GM12878 (cell line): Measurements from ENCODE around the gene PLEKHA6. TPM values are rescaled to one million over a fixed set of nuclear protein-coding genes. Genes with fewer than 3 reads are reported as not detected.

Experiments
- ATAC-seq: fragments of 200-7000 bp; cut with Tn5 transposase; 3 replicates; pipeline ENCODE4 v1.9.1; 2020; ENCODE audit warnings: mild to moderate bottlenecking, moderate library complexity
- BruUV-seq: library from RNA; stranded (reverse); fragments of 400-500 nt; replicated peaks from 2 replicates; lab custom pipeline; 2021; lab: Mats Ljungman, UMichigan
- CTCF ChIA-PET: fragments of 300-600 bp; sonication (Branson Sonifier 250); formaldehyde crosslinking; extraction: SDS; loops from one replicate; lab custom pipeline; 2021; ENCODE audit warnings: inconsistent platforms; lab: Yijun Ruan, JAX
- POLR2A ChIA-PET: fragments of 350-600 bp; formaldehyde crosslinking; extraction: SDS; loops from one replicate; lab custom pipeline; 2021; ENCODE audit warnings: inconsistent platforms; lab: Charles Lee
- RAD21 ChIA-PET: fragments of 300-600 bp; sonication (Branson Sonifier 250); formaldehyde crosslinking; loops from one replicate; lab custom pipeline; 2023; ENCODE audit warnings: antibody characterized with exemption; ENCODE audit not compliant: unreplicated experiment; lab: Charles Lee
- SMC1A ChIA-PET: fragments of 300-600 bp; sonication (Branson Sonifier 250); formaldehyde crosslinking; loops from one replicate; lab custom pipeline; 2023; ENCODE audit not compliant: unreplicated experiment, uncharacterized antibody; lab: Charles Lee
- DNase-seq: peaks from one replicate; pipeline ENCODE4 v3.0.0-alpha.2; 2011; ENCODE audit warnings: low read depth, low spot score
- FAIRE-seq: peaks from 3 replicates; lab custom pipeline; 2011; peaks lifted over from hg19 to GRCh38; lab: Jason Lieb, UNC
- H2AFZ ChIP-seq: 2 replicates; pipeline ENCODE4 v1.6.0; 2011; ENCODE audit warnings: low read depth, low read length, control low read depth; ENCODE audit not compliant: control insufficient read depth
- H3K27ac ChIP-seq: 2 replicates; pipeline ENCODE4 v1.5.1; 2011; ENCODE audit warnings: control low read depth; ENCODE audit not compliant: control insufficient read depth, insufficient read depth
- H3K27me3 ChIP-seq, 2 experiments: replicated peaks in 1 of 2; 2 replicates each; pipeline versions ENCODE4 v1.6.0 to v1.6.1; 2011; ENCODE audit warnings: low read length in 1 of 2; ENCODE audit not compliant: control insufficient read depth in 2 of 2, insufficient read depth in 2 of 2
- H3K36me3 ChIP-seq, 2 experiments: 2 replicates each; pipeline ENCODE4 v1.5.1; 2011; ENCODE audit warnings: low read length in 1 of 2; ENCODE audit not compliant: control insufficient read depth in 2 of 2, insufficient read depth in 2 of 2
- H3K4me1 ChIP-seq: 2 replicates; pipeline ENCODE4 v1.6.1; 2011; ENCODE audit warnings: mild to moderate bottlenecking, low read length, moderate library complexity, mixed read lengths; ENCODE audit not compliant: control insufficient read depth, insufficient read depth
- H3K4me2 ChIP-seq: 2 replicates; pipeline ENCODE4 v1.6.0; 2011; ENCODE audit warnings: control low read depth; ENCODE audit not compliant: control insufficient read depth, insufficient read depth
- H3K4me3 ChIP-seq: fragments of 200-600 bp; sonication (generic); 2 replicates; pipeline ENCODE4 v1.5.1; 2016
- H3K79me2 ChIP-seq: 2 replicates; pipeline ENCODE4 v1.6.0; 2011; ENCODE audit warnings: low read length; ENCODE audit not compliant: control insufficient read depth, insufficient read depth
- H3K9ac ChIP-seq: 2 replicates; pipeline ENCODE4 v1.8.0; 2011; ENCODE audit warnings: low read length, control low read depth, mixed read lengths; ENCODE audit not compliant: control insufficient read depth, insufficient read depth
- H3K9me3 ChIP-seq: replicated peaks from 3 replicates; pipeline ENCODE4 v1.5.1; 2011; ENCODE audit warnings: mild to moderate bottlenecking, low read length; ENCODE audit not compliant: control insufficient read depth, insufficient read depth
- H4K20me1 ChIP-seq: 2 replicates; pipeline ENCODE4 v1.6.0; 2011; ENCODE audit not compliant: control insufficient read depth, insufficient read depth
- HCFC1 ChIP-seq: fragments of 150-350 bp; IDR thresholded peaks from 2 replicates; pipeline ENCODE4 v1.6.1; 2014; ENCODE audit warnings: low read length
- RAD51 ChIP-seq: fragments of 450-650 bp; IDR thresholded peaks from 2 replicates; pipeline ENCODE4 v1.6.1; 2016; ENCODE audit warnings: moderate library complexity, mild to moderate bottlenecking, inconsistent platforms
- RB1 ChIP-seq: fragments of 450-650 bp; formaldehyde crosslinking; IDR thresholded peaks from 2 replicates; pipeline ENCODE4 v1.6.1; 2017; ENCODE audit warnings: mild to moderate bottlenecking, borderline replicate concordance
- RCOR1 ChIP-seq: conservative IDR thresholded peaks from 2 replicates; pipeline ENCODE4 v1.6.1; 2012; ENCODE audit warnings: low read depth, low read length, improper control_type of control experiment
- SIX5 ChIP-seq: IDR thresholded peaks from 2 replicates; pipeline ENCODE4 v1.6.1; 2011; ENCODE audit warnings: mild to moderate bottlenecking, low read depth, low read length, moderate library complexity; ENCODE audit not compliant: severe bottlenecking
- SUPT20H ChIP-seq: IDR thresholded peaks from 2 replicates; pipeline ENCODE4 v1.6.1; 2011; ENCODE audit warnings: low read depth, mild to moderate bottlenecking, low read length, moderate library complexity, borderline replicate concordance; ENCODE audit not compliant: control insufficient read depth
- TBL1XR1 ChIP-seq: IDR thresholded peaks from 2 replicates; pipeline ENCODE4 v1.6.1; 2012; ENCODE audit warnings: low read depth, low read length, improper control_type of control experiment
- ZNF384 ChIP-seq: IDR thresholded peaks from 2 replicates; pipeline ENCODE4 v1.6.1; 2012; ENCODE audit warnings: low read depth, mild to moderate bottlenecking, low read length, improper control_type of control experiment, borderline replicate concordance
- WGBS: methylation state at CpG from one replicate; pipeline ENCODE4 v1.1.6; 2016; ENCODE audit warnings: low lambda C conversion rate; ENCODE audit not compliant: insufficient replicate concordance, insufficient coverage; ENCODE audit errors: missing lambda C conversion rate; 5-methylcytosine and 5-hydroxymethylcytosine counted together
- in situ Hi-C: fragments of 300-500 bp; cut with MboI; formaldehyde crosslinking; loops from 9 replicates; pipeline ENCODE4 v1.14.3; 2018; ENCODE audit warnings: mixed read lengths
- intact Hi-C: fragments of 100-400 bp; cut with micrococcal nuclease; formaldehyde crosslinking; loops from one replicate; pipeline ENCODE4 v1.14.2; 2022; ENCODE audit not compliant: unreplicated experiment
- polyA plus RNA-seq, 11 experiments: library from polyadenylated mRNA; depleted of rRNA in 4 of 11; unstranded in 6 of 11; stranded (reverse) in 5 of 11; fragments of >200 nt; fragmentation: Nextera tagmentation in 4 of 11; fragmentation: Illumina TruSeq in 1 of 11; extraction: Ambion mirVana in 4 of 11; extraction: Trizol in 1 of 11; gene quantifications; 1 replicate in 1 of 11; 2 replicates in 10 of 11; pipeline versions ENCODE4 v1.2.1 to v1.2.3, GENCODE V29; 2011 to 2016; ENCODE audit warnings: inconsistent platforms in 2 of 11, missing spikeins in 2 of 11, low read depth in 1 of 11
- total RNA-seq, 4 experiments: library from RNA; depleted of rRNA in 3 of 4; stranded (reverse); fragments of >200 nt in 3 of 4; fragmentation: Illumina TruSeq in 1 of 4; extraction: Trizol in 1 of 4; gene quantifications; 2 replicates each; pipeline versions ENCODE4 v1.2.1 to v1.2.3, GENCODE V29; 2013 to 2021
- TF ChIP-seq, protein P1 (sequence below): fragments of 450-650 bp; IDR thresholded peaks from 2 replicates; pipeline ENCODE4 v1.6.1; 2016; ENCODE audit warnings: mild to moderate bottlenecking, moderate library complexity, borderline replicate concordance
- TF ChIP-seq, protein P2 (sequence below): fragments of 450-650 bp; formaldehyde crosslinking; IDR thresholded peaks from 2 replicates; pipeline ENCODE4 v1.5.0; 2022; ENCODE audit warnings: mild to moderate bottlenecking, missing genetic modification characterization
- TF ChIP-seq, protein P3 (sequence below): fragments of 450-650 bp; formaldehyde crosslinking; IDR thresholded peaks from 2 replicates; pipeline ENCODE4 v1.4.0; 2022; ENCODE audit warnings: mild to moderate bottlenecking, moderate library complexity

Gene PLEKHA6
- total and polyA plus RNA-seq, 10 of the 15 experiments (the other 5 are each of a cell fraction or from before 2014, with no cell fraction given) = 0.04 to 0.81 (median 0.19) TPM; not detected in 4

DNA sequence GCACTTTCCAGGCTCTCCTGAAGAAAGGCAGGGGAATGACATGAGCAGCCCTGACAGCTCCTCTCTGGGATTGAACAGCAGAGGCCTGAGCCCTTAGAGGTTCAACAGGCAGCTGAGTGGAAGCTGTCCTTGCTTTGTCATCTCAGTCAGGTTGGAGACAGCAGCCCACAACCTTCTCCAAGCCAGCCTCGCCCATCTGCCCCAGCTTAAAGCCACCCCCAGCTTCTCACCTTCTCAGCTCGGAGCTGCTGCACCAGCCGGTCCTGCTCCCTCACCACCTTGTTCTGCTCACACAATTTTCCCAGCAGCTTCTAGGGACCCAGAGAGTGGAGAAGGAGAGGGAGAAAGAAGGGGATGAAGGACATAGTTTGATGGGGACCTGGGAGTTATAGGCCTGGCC, 110.8 kb downstream of the PLEKHA6 start (continued):
- TF ChIP-seq, protein P1, sequence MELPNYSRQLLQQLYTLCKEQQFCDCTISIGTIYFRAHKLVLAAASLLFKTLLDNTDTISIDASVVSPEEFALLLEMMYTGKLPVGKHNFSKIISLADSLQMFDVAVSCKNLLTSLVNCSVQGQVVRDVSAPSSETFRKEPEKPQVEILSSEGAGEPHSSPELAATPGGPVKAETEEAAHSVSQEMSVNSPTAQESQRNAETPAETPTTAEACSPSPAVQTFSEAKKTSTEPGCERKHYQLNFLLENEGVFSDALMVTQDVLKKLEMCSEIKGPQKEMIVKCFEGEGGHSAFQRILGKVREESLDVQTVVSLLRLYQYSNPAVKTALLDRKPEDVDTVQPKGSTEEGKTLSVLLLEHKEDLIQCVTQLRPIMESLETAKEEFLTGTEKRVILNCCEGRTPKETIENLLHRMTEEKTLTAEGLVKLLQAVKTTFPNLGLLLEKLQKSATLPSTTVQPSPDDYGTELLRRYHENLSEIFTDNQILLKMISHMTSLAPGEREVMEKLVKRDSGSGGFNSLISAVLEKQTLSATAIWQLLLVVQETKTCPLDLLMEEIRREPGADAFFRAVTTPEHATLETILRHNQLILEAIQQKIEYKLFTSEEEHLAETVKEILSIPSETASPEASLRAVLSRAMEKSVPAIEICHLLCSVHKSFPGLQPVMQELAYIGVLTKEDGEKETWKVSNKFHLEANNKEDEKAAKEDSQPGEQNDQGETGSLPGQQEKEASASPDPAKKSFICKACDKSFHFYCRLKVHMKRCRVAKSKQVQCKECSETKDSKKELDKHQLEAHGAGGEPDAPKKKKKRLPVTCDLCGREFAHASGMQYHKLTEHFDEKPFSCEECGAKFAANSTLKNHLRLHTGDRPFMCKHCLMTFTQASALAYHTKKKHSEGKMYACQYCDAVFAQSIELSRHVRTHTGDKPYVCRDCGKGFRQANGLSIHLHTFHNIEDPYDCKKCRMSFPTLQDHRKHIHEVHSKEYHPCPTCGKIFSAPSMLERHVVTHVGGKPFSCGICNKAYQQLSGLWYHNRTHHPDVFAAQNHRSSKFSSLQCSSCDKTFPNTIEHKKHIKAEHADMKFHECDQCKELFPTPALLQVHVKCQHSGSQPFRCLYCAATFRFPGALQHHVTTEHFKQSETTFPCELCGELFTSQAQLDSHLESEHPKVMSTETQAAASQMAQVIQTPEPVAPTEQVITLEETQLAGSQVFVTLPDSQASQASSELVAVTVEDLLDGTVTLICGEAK = no peak
- no peak for TF ChIP-seq TBL1XR1
- TF ChIP-seq RCOR1 = no peak
- TF ChIP-seq, protein P2, sequence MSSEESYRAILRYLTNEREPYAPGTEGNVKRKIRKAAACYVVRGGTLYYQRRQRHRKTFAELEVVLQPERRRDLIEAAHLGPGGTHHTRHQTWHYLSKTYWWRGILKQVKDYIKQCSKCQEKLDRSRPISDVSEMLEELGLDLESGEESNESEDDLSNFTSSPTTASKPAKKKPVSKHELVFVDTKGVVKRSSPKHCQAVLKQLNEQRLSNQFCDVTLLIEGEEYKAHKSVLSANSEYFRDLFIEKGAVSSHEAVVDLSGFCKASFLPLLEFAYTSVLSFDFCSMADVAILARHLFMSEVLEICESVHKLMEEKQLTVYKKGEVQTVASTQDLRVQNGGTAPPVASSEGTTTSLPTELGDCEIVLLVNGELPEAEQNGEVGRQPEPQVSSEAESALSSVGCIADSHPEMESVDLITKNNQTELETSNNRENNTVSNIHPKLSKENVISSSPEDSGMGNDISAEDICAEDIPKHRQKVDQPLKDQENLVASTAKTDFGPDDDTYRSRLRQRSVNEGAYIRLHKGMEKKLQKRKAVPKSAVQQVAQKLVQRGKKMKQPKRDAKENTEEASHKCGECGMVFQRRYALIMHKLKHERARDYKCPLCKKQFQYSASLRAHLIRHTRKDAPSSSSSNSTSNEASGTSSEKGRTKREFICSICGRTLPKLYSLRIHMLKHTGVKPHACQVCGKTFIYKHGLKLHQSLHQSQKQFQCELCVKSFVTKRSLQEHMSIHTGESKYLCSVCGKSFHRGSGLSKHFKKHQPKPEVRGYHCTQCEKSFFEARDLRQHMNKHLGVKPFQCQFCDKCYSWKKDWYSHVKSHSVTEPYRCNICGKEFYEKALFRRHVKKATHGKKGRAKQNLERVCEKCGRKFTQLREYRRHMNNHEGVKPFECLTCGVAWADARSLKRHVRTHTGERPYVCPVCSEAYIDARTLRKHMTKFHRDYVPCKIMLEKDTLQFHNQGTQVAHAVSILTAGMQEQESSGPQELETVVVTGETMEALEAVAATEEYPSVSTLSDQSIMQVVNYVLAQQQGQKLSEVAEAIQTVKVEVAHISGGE (CRISPR knock-in tag) = no peak

DNA sequence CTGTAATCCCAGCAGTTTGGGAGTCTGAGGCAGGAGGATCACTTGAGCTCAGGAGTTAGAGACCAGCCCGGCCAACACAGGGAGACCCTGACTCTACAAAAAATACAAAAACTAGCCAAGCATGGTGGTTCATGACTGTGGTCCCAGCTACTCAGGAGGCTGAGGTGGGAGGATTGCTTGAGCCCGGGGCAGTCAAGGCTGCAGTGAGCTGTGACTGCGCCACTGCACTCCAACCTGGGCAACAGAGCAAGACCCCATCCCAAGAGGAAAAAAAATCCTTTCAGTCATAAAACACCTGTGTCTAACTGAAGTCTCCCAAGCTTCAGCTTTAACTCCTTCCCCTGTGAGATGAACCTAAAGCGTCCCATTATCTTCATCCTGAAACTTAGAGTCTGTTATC, 112.9 kb downstream of the PLEKHA6 start:
- Histone ChIP-seq H3K4me1 (no peaks in the 10 kb centered on the region), H2AFZ (no peak overlapping the region), H3K4me2 (no peak overlapping the region), H3K27ac (no peak overlapping the region), H4K20me1 (no peaks in the 10 kb centered on the region), H3K36me3 (no peaks in the 10 kb centered on the region), H3K9ac (no peak overlapping the region), H3K79me2 (no peaks in the 10 kb centered on the region), H3K9me3 (no peaks in the 10 kb centered on the region), H3K4me3 (no peak overlapping the region), H3K27me3 (peaks cover 0 to 19% of the 10 kb centered on the region in 2 experiments; a peak in 3 of 4 replicates)
- ChIA-PET POLR2A (no interaction called here), RAD21 (no interaction called here), SMC1A (interaction anchor here (1.5 kb wide), 1 partner anchor 18 kb away, joined by 3 read pairs; no protein-coding TSS in a partner anchor), CTCF (interaction anchor here (1.4 kb wide), 1 partner anchor 117 kb away, joined by 3 read pairs; no protein-coding TSS in a partner anchor)
- no peak for ATAC-seq
- intact Hi-C loops (no loop called here), in situ Hi-C loops (no loop called here)
- no TSS peak for BruUV-seq
- FAIRE-seq = no peak
- WGBS = 19% methylated on average over 4 of the region's 4 CpGs
- DNase-seq = no peak
- TF ChIP-seq, protein P3, sequence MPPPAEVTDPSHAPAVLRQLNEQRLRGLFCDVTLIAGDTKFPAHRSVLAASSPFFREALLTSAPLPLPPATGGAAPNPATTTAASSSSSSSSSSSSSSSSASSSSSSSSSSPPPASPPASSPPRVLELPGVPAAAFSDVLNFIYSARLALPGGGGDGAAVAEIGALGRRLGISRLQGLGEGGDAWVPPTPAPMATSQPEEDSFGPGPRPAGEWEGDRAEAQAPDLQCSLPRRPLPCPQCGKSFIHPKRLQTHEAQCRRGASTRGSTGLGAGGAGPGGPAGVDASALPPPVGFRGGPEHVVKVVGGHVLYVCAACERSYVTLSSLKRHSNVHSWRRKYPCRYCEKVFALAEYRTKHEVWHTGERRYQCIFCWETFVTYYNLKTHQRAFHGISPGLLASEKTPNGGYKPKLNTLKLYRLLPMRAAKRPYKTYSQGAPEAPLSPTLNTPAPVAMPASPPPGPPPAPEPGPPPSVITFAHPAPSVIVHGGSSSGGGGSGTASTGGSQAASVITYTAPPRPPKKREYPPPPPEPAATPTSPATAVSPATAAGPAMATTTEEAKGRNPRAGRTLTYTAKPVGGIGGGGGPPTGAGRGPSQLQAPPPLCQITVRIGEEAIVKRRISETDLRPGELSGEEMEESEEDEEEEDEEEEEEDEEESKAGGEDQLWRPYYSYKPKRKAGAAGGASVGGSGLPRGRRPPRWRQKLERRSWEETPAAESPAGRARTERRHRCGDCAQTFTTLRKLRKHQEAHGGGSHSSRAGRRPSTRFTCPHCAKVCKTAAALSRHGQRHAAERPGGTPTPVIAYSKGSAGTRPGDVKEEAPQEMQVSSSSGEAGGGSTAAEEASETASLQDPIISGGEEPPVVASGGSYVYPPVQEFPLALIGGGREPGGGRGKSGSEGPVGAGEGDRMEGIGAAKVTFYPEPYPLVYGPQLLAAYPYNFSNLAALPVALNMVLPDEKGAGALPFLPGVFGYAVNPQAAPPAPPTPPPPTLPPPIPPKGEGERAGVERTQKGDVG = no peak
- TF ChIP-seq ZNF384 (no peak), SUPT20H (no peak), SIX5 (no peak), HCFC1 (no peak), RAD51 (no peak), RB1 (no peak)
